HG03571 (cell line): ENCODE measurements around the gene ATXN10.
"Not testable (repeated sequence)": the region's sequence is repeated elsewhere in the genome, so short reads cannot be mapped to it uniquely, and the experiment has no call there.

ENCODE experiments used
- ATAC-seq: cut with Tn5 transposase; IDR thresholded peaks from one replicate; pipeline ENCODE4 v1.9.1; 2021; ENCODE audit not compliant: unreplicated experiment

Gene ATXN10

DNA sequence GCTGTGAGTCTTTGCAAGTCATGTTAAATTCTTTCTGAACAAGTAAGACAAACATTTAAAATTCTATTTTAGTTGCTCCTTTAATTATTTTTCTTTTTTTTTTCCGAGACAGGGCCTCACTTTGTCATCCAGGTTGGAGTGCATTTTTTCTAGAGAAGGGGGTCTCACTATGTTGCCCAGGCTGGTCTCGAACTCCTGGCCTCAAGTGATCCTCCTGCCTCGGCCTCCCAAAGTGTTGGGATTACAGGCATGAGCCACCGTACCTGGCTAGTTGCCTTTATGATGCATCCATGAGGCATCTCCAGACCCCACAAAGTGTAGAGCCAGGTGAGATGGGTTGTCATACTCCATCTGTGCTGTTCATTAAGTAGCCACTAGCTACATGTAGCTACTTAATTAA, 4.4 kb downstream of the ATXN10 start:
- ATAC-seq = no peak

- ATAC-seq = no peak
Measured at GRCh38 chr22:45677063-45677462, 5.4 kb downstream of the ATXN10 start.

DNA sequence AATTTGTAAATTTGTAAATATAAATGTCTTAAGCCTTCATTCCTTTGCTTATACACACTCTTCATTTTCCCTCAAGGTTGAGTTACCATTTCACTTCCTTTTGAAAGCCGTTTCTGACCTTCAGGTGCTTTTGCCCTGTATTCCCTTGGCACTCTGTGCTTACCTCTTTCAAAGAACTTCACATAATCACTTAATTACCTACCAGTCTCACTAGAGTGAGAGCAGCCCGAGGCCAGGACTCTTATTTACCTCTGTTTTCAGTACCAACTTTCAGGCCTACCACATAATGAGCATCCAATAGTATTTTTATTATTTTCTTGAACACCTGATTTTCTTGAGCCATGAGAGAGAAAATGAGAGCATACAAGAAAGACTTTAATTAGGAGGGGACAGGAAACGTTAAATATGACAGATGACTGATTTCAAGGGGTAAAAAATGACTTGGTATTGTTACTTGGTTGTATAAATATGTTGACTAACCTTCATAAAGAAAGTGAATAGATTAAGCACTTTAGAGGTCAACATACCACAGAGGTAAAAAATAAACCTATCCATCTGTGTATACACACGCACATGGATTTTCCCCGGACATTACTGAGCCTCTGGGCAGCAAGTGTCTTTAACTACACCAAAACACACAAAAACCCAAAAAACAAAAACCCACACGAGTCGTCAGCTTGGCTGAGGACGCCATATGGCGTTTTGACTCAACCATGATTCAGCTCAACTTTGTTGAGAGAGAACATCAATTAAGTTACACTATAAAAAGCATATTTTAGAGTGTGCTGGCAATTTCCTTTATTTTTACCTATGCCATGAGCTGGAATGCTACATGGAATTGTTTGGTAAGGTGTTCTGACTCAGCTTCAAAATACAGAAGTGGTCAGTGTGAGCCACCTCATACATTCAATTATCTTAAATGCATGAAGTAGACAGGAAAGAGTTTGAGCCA, 7.6 kb downstream of the ATXN10 start:
- no peak for ATAC-seq

DNA sequence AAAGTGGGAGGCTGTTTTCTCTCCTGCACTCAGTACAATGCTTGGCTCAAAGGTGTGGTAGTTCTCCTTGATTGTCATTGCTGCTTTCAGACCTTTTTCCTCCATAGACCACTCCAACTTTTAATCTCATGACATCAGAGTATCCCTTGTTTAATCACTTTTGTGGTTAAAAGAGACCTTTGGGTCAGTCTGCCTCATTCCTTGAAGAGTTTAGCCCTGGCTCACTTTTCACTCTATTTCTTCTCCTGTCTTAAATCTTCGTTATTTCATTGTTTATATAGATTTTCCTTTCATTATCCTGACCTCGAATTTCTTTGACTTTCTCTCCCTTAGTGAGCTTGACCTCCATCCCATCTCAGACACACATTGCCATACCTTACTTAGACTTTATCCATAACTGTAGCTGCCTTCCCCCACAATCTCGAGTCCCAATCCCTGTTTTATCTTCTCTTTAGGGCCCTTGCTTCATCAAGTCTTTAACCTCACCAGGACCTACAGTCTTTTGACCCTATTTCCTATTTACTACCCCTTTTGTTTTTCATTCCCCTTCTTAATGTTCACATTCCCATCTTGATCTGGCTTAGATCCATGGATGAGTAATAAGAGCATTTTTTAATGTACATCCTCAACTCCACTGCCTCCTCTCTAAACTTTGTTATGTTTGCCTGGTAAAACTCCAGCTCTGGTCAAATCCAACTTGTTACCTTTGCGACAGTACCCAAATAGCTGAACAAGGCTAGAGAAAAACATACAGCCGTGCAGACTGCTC, 9.5 kb downstream of the ATXN10 start:
- ATAC-seq = no peak

- no peak for ATAC-seq
Measured at GRCh38 chr22:45682064-45682463, 10.4 kb downstream of the ATXN10 start.

DNA sequence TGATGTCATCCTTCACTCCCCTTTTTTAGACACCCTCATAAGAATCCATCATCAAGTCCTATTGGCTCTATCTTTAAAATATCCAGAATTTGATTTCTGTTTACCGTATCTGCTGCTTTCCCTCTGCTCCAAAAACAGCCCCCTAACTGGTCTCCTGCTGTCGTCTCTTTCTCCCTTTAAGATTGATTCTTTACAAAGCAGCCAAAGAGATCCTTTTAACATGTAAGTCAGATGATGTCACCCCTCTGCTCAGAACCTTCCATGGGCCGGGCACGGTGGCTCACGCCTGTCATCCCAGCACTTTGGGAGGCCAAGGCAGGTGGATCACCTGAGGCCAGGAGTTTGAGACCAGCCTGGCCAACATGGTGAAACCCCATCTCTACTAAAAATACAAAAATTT, 11.1 kb downstream of the ATXN10 start:
- not testable (repeated sequence) for ATAC-seq

DNA sequence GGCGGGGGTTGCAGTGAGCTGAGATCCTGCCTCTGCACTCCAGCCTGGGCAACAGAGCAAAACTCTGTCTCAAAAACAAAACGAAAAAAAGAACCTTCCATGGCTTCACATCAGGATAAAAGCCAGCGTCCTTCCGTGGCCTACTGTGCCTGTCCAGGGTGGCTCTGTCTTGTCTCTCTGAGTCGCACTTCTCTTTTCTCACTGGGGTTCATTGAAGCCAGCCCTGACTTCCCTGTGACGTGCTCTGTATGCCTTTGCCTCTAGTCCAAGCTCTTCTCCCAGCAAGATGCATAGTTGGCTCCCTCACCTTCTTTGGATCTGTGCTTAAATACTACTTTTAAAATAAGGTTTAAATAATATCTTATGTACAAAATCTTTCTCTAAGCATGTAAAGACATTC, 11.6 kb downstream of the ATXN10 start:
- no peak for ATAC-seq

DNA sequence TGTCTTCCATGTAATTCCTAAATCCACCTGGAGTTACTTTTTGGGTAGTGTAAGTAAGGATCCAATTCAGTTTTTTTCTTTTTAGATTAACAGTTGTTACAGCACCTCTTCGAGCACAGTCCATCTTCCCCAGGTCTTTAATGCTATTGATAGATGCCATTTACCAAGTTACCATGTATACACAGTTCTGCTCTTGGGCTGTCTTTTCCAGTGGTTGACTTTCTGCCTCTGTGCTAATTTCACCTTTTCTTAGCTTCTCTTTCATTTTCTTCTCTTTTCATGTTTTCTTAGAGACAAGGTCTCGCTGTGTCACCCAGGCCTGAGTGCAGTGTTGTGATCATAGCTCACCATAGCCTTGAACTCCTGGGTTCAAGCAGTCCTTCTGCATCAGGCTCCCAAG, 12.0 kb downstream of the ATXN10 start:
- no peak for ATAC-seq

DNA sequence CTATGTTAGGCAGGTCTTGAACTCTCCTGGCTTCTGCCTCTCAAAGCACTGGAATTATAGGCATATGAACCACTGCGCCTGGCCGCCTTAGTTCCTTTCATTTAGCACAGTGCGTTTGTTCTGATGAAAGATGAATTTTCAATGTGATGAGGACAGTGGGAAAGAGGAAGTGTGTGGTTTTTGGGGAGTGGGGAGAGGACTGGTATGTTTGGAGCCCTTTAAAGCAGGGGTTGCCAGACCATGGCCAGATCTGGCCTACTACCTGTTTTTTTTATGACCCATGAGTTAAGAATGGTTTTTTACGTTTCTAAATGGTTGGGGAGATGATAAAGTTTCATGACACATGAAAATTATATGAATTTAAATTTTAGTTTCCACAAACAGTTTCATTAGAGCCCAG, 12.5 kb downstream of the ATXN10 start:
- ATAC-seq = no peak

- ATAC-seq = no peak
Measured at GRCh38 chr22:45684752-45685574, 13.3 kb downstream of the ATXN10 start.

DNA sequence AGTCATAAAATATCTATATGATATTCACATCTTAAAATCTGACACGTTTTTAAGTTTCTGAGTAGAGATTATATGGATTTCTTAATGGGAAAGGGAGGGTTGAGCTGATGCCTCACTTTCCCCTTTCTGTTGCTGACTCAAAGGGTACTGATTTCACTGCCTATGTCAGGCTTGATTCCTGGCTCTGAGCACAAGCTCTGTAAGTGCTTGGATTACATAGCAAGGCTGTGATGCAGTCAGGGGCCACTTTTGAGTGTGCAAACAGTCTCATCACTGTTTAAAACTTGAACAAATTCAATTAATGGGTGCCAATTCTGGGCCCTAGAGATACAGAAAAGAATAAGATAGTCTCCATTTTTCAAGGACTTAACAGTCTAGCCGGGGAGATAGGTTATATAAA, 14.4 kb downstream of the ATXN10 start:
- ATAC-seq = no peak

- ATAC-seq = no peak
Measured at GRCh38 chr22:45686836-45687235, 15.2 kb downstream of the ATXN10 start.

GRCh38 chr22:45688600-45689080, 17.0 kb downstream of the ATXN10 start:
- ATAC-seq = no peak

DNA sequence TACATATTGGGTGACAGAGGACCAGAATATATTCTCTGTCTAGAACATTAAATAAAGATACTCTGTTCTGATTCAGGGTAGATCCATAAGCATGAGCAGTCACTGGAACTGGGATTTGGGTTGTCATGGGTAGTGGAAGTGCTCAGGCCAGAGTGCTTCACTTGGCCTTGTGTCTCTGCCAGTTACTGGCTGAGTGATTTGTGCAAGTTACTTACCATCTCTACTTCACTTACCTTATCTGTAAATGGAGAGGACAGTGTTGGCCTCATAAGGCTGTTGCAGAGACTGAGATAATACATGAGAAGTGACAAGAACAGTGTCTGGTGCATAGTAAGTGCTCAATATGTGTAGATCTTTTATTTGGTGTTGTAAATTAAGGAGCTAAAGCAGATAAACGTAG, 17.6 kb downstream of the ATXN10 start:
- no peak for ATAC-seq

DNA sequence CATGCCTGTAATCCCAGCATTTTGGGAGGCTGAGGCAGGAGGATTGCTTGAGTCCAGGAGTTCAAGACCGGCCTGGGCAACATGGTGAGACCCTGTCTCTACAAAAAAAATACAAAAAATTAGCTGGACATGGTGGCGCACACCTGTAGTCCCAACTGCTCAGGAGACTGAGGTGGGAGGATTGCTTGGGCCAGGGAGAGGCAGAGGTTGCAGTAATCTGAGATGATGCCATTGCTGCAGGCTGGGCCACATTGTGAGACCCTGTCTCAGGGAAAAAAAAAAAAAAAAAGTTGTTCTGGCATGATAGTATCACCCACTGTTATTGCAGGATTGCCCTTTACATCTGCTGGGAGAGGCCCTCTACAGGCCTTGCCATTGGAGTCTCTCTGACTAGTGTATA, 18.4 kb downstream of the ATXN10 start:
- ATAC-seq = no peak

GRCh38 chr22:45692549-45692948, 20.9 kb downstream of the ATXN10 start:
- no peak for ATAC-seq

GRCh38 chr22:45693835-45694234, 22.2 kb downstream of the ATXN10 start:
- ATAC-seq = no peak

DNA sequence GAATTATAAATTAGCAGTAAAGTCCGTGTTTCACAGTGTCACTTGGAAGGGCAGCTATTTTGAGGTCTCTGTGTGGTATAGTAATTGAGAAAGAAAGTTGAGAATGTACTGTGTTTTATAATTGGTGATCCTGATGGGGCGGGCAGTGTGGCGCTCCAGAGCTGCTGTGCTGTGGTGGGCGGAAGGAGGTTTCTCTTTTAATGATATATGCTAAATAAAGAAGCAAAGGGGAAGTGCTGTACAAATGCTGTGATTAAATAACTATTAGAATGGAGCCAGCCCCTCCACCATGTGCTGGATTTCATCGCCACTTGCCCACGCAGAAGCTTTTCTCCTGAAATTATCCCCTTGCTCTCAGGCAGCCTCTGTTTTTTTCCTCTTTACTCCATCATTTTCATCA, 24.6 kb downstream of the ATXN10 start:
- no peak for ATAC-seq

GRCh38 chr22:45698094-45698493, 26.5 kb downstream of the ATXN10 start:
- no peak for ATAC-seq

DNA sequence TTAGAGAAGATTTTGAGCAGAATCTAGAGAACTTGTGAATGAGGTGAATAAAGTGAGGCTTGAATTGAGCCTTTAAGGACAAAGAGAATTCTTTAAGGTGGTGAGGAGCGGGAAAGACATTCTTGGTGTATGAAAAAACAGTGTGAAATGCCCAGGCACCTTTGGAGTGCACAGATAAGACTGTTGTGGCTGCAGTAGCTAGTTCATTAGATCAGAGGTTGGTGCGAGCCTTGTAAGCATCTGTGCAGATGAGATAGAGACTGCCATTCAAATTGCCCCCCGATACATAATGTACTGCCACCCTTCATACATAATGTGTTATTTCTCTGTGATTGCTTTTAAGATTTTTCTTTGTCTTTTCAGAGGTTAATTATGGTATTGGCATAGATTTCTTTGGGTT, 31.3 kb downstream of the ATXN10 start:
- ATAC-seq = no peak

GRCh38 chr22:45703758-45704157, 32.1 kb downstream of the ATXN10 start:
- ATAC-seq = no peak
